GM19238 (cell line): Measurements from ENCODE around the gene MBNL2.
"Not testable (repeated sequence)": the region's sequence is repeated elsewhere in the genome, so short reads cannot be mapped to it uniquely, and the experiment has no call there.

Source experiments
- DNase-seq: peaks from one replicate; pipeline ENCODE4 v3.0.0; 2011; ENCODE audit warnings: low spot score; ENCODE audit not compliant: insufficient read length

Gene MBNL2

GRCh38 chr13:97207252-97207651 is 14.9 kb upstream of the MBNL2 start:
- DNase-seq: not testable (repeated sequence)

- no peak for DNase-seq
Observed at GRCh38 chr13:97211300-97211699, 10.8 kb upstream of the MBNL2 start.

- no peak for DNase-seq
Observed at GRCh38 chr13:97212004-97212403, 10.1 kb upstream of the MBNL2 start.

- DNase-seq: no peak
Observed at GRCh38 chr13:97212601-97213040, 9.5 kb upstream of the MBNL2 start.

- no peak for DNase-seq
Observed at GRCh38 chr13:97214921-97215320, 7.2 kb upstream of the MBNL2 start.

GRCh38 chr13:97215325-97215724 is 6.8 kb upstream of the MBNL2 start:
- DNase-seq: no peak

GRCh38 chr13:97219226-97219625 is 2.9 kb upstream of the MBNL2 start:
- DNase-seq: no peak

- no peak for DNase-seq
Observed at GRCh38 chr13:97220151-97220900, 1.8 kb upstream of the MBNL2 start.

GRCh38 chr13:97221046-97221445 is 1.1 kb upstream of the MBNL2 start:
- DNase-seq: no peak

- DNase-seq: no peak
Observed at GRCh38 chr13:97221466-97221865, 667 bp upstream of the MBNL2 start.

- no peak for DNase-seq
Observed at GRCh38 chr13:97223037-97223710, 1.0 kb downstream of the MBNL2 start.

GRCh38 chr13:97223711-97224541 is 1.8 kb downstream of the MBNL2 start:
- DNase-seq: no peak

- no peak for DNase-seq
Observed at GRCh38 chr13:97224544-97225300, 2.6 kb downstream of the MBNL2 start.

- no peak for DNase-seq
Observed at GRCh38 chr13:97225533-97225932, 3.4 kb downstream of the MBNL2 start.

- DNase-seq: no peak
Observed at GRCh38 chr13:97226013-97226412, 3.9 kb downstream of the MBNL2 start.

GRCh38 chr13:97226788-97227627 is 4.9 kb downstream of the MBNL2 start:
- no peak for DNase-seq

- DNase-seq: no peak
Observed at GRCh38 chr13:97228850-97229521, 6.9 kb downstream of the MBNL2 start.

GRCh38 chr13:97229699-97230098 is 7.6 kb downstream of the MBNL2 start:
- DNase-seq: no peak

GRCh38 chr13:97231118-97231828 is 9.1 kb downstream of the MBNL2 start:
- DNase-seq: no peak
